IMR-90 (cell line): ENCODE measurements around the gene SCARB1. TPM values are rescaled to one million over a fixed set of nuclear protein-coding genes. Genes with fewer than 3 reads are reported as not detected.

Experiments used
- ATAC-seq: fragments of 200-7000 bp; cut with Tn5 transposase; 2 replicates; pipeline ENCODE4 v1.9.1; 2020; ENCODE audit warnings: low read depth, mild to moderate bottlenecking, moderate library complexity
- BruUV-seq: library from RNA; stranded (reverse); fragments of 400-500 nt; replicated peaks from 2 replicates; lab custom pipeline; 2021; lab: Mats Ljungman, UMichigan
- CTCF ChIA-PET: fragments of 300-600 bp; formaldehyde crosslinking; extraction: SDS; loops from one replicate; lab custom pipeline; 2021; ENCODE audit warnings: antibody characterized with exemption; lab: Yijun Ruan, JAX
- POLR2A ChIA-PET: fragments of 300-600 bp; sonication (Branson Sonifier 250); formaldehyde crosslinking; loops from one replicate; lab custom pipeline; 2022; ENCODE audit warnings: antibody characterized with exemption; ENCODE audit not compliant: unreplicated experiment; lab: Charles Lee
- DNase-seq: peaks from one replicate; pipeline ENCODE4 v3.0.0; 2013
- H2AFZ ChIP-seq: replicated peaks from 2 replicates; pipeline ENCODE3; 2013; ENCODE audit warnings: low read length, mild to moderate bottlenecking; ENCODE audit not compliant: poor library complexity
- H2AK5ac ChIP-seq: 2 replicates; pipeline ENCODE4 v1.6.1; 2013; ENCODE audit warnings: low read depth, low read length, inconsistent platforms
- H2AK9ac ChIP-seq: replicated peaks from 2 replicates; pipeline ENCODE3; 2013; ENCODE audit warnings: mild to moderate bottlenecking, low read depth, low read length, moderate library complexity; ENCODE audit not compliant: poor library complexity
- H2BK120ac ChIP-seq: 2 replicates; pipeline ENCODE4 v1.6.1; 2013; ENCODE audit warnings: low read depth, low read length, inconsistent platforms
- H2BK15ac ChIP-seq: 3 replicates; pipeline ENCODE4 v1.6.1; 2013; ENCODE audit warnings: low read depth, low read length, inconsistent platforms
- H2BK20ac ChIP-seq: 2 replicates; pipeline ENCODE4 v1.6.1; 2013; ENCODE audit warnings: low read depth, mild to moderate bottlenecking, inconsistent platforms, low read length, moderate library complexity
- H2BK5ac ChIP-seq: 2 replicates; pipeline ENCODE4 v1.6.1; 2013; ENCODE audit warnings: mild to moderate bottlenecking, low read depth, low read length, inconsistent platforms; ENCODE audit not compliant: poor library complexity, severe bottlenecking
- H3K14ac ChIP-seq: replicated peaks from 2 replicates; pipeline ENCODE4 v1.6.1; 2013; ENCODE audit warnings: low read depth, low read length, inconsistent platforms
- H3K18ac ChIP-seq: 2 replicates; pipeline ENCODE4 v1.6.1; 2013; ENCODE audit warnings: low read depth, low read length, control low read depth
- H3K23ac ChIP-seq: 2 replicates; pipeline ENCODE4 v1.6.1; 2013; ENCODE audit warnings: low read depth, low read length, inconsistent platforms
- H3K27ac ChIP-seq: 2 replicates; pipeline ENCODE4 v1.5.1; 2013; ENCODE audit warnings: mild to moderate bottlenecking, control low read depth, low read length; ENCODE audit not compliant: insufficient read depth
- H3K27me3 ChIP-seq: 2 replicates; pipeline ENCODE4 v1.6.1; 2013; ENCODE audit warnings: low read length; ENCODE audit not compliant: control insufficient read depth, insufficient read depth
- H3K36me3 ChIP-seq: 2 replicates; pipeline ENCODE4 v1.6.1; 2013; ENCODE audit warnings: low read length, mixed read lengths; ENCODE audit not compliant: control insufficient read depth, insufficient read depth
- H3K4ac ChIP-seq: 2 replicates; pipeline ENCODE4 v1.6.1; 2013; ENCODE audit warnings: low read depth, low read length, inconsistent platforms
- H3K4me1 ChIP-seq: 2 replicates; pipeline ENCODE4 v1.6.1; 2013; ENCODE audit warnings: low read length, mixed read lengths; ENCODE audit not compliant: control insufficient read depth, insufficient read depth
- H3K4me2 ChIP-seq: 2 replicates; pipeline ENCODE4 v1.6.1; 2013; ENCODE audit warnings: low read depth, mild to moderate bottlenecking, control low read depth, low read length, moderate library complexity
- H3K4me3 ChIP-seq: 2 replicates; pipeline ENCODE4 v1.5.1; 2013; ENCODE audit warnings: low read depth, mild to moderate bottlenecking, control low read depth, low read length, moderate library complexity; ENCODE audit not compliant: insufficient read depth
- H3K56ac ChIP-seq: 2 replicates; pipeline ENCODE4 v1.6.1; 2013; ENCODE audit warnings: low read length, inconsistent platforms; ENCODE audit not compliant: insufficient read depth; ENCODE audit errors: extremely low read depth
- H3K79me1 ChIP-seq, 2 experiments: 2 replicates each; pipeline ENCODE4 v1.6.1; 2013; ENCODE audit warnings: low read length in 2 of 2, inconsistent platforms in 1 of 2, low read depth in 1 of 2
- H3K9ac ChIP-seq: 2 replicates; pipeline ENCODE4 v1.6.1; 2013; ENCODE audit warnings: low read depth, low read length, control low read depth
- H3K9me1 ChIP-seq: 2 replicates; pipeline ENCODE4 v1.6.1; 2013; ENCODE audit warnings: low read length, inconsistent platforms; ENCODE audit not compliant: insufficient read depth
- H3K9me3 ChIP-seq: 2 replicates; pipeline ENCODE4 v1.6.1; 2013; ENCODE audit warnings: low read length; ENCODE audit not compliant: control insufficient read depth, insufficient read depth
- H4K20me1 ChIP-seq: 2 replicates; pipeline ENCODE4 v1.6.1; 2013; ENCODE audit warnings: low read length, inconsistent platforms; ENCODE audit not compliant: insufficient read depth
- H4K5ac ChIP-seq: 2 replicates; pipeline ENCODE4 v1.6.1; 2013; ENCODE audit warnings: mild to moderate bottlenecking, low read depth, low read length, control low read depth
- H4K8ac ChIP-seq, 2 experiments: 2 replicates each; pipeline ENCODE4 v1.6.1; 2013; ENCODE audit warnings: low read depth in 2 of 2, low read length in 2 of 2, control low read depth in 1 of 2, inconsistent platforms in 1 of 2
- H4K91ac ChIP-seq: 2 replicates; pipeline ENCODE4 v1.6.1; 2013; ENCODE audit warnings: low read depth, low read length, inconsistent platforms; ENCODE audit not compliant: insufficient read depth
- BHLHE40 ChIP-seq: fragments of 150-350 bp; IDR thresholded peaks from 2 replicates; pipeline ENCODE4 v1.6.1; 2016; ENCODE audit warnings: mild to moderate bottlenecking, low read depth, low read length
- CEBPB ChIP-seq: IDR thresholded peaks from 2 replicates; pipeline ENCODE4 v1.6.1; 2012; ENCODE audit warnings: low read depth, low read length, improper control_type of control experiment
- CHD1 ChIP-seq: IDR thresholded peaks from 2 replicates; pipeline ENCODE4 v1.6.1; 2012; ENCODE audit warnings: low read depth, low read length, improper control_type of control experiment
- CTCF ChIP-seq: conservative IDR thresholded peaks from 2 replicates; pipeline ENCODE4 v1.5.1; 2012; ENCODE audit warnings: mild to moderate bottlenecking, low read depth, low read length, improper control_type of control experiment
- ELK1 ChIP-seq: fragments of 150-350 bp; IDR thresholded peaks from 2 replicates; pipeline ENCODE4 v1.6.1; 2016; ENCODE audit warnings: low read depth, mild to moderate bottlenecking, low read length, moderate library complexity, borderline replicate concordance
- FOS ChIP-seq: fragments of 150-350 bp; IDR thresholded peaks from 2 replicates; pipeline ENCODE4 v1.6.1; 2016; ENCODE audit warnings: low read depth, low read length
- MAFK ChIP-seq: IDR thresholded peaks from 2 replicates; pipeline ENCODE4 v1.6.1; 2012; ENCODE audit warnings: low read depth, low read length, improper control_type of control experiment
- MAZ ChIP-seq: IDR thresholded peaks from 2 replicates; pipeline ENCODE4 v1.6.1; 2012; ENCODE audit warnings: low read depth, mild to moderate bottlenecking, low read length, improper control_type of control experiment, moderate library complexity, borderline replicate concordance
- MXI1 ChIP-seq: IDR thresholded peaks from 2 replicates; pipeline ENCODE4 v1.6.1; 2012; ENCODE audit warnings: low read depth, mild to moderate bottlenecking, low read length, moderate library complexity, borderline replicate concordance
- NFE2L2 ChIP-seq: fragments of 150-350 bp; IDR thresholded peaks from 2 replicates; pipeline ENCODE4 v1.6.1; 2016; ENCODE audit warnings: low read depth, mild to moderate bottlenecking, low read length
- POLR2A ChIP-seq: IDR thresholded peaks from 2 replicates; pipeline ENCODE4 v1.6.1; 2012; ENCODE audit warnings: mild to moderate bottlenecking, low read depth, low read length
- RAD21 ChIP-seq: IDR thresholded peaks from 2 replicates; pipeline ENCODE4 v1.6.1; 2012; ENCODE audit warnings: low read length, improper control_type of control experiment
- RCOR1 ChIP-seq: IDR thresholded peaks from 2 replicates; pipeline ENCODE4 v1.6.1; 2012; ENCODE audit warnings: mild to moderate bottlenecking, low read length, improper control_type of control experiment; ENCODE audit not compliant: insufficient replicate concordance
- RFX5 ChIP-seq: IDR thresholded peaks from 2 replicates; pipeline ENCODE4 v1.8.0; 2012; ENCODE audit warnings: low read depth, mild to moderate bottlenecking, low read length, moderate library complexity
- SMC3 ChIP-seq: fragments of 150-350 bp; IDR thresholded peaks from 2 replicates; pipeline ENCODE4 v1.6.1; 2016; ENCODE audit warnings: low read depth, mild to moderate bottlenecking, antibody characterized with exemption, low read length, moderate library complexity
- USF2 ChIP-seq: fragments of 150-350 bp; IDR thresholded peaks from 2 replicates; pipeline ENCODE4 v1.6.1; 2017; ENCODE audit warnings: mild to moderate bottlenecking, antibody characterized with exemption, low read length, low read depth
- WGBS, 2 experiments: methylation state at CpG; one replicate each; pipeline versions ENCODE4 v1.1.5 to v1.1.7; 2013; ENCODE audit warnings: missing lambda C conversion rate in 2 of 2; ENCODE audit not compliant: insufficient read length in 1 of 2; ENCODE audit errors: extremely low coverage in 2 of 2; 5-methylcytosine and 5-hydroxymethylcytosine counted together
- dilution Hi-C: fragments of 300-500 bp; cut with HindIII; formaldehyde crosslinking; loops from one replicate; pipeline ENCODE4 v1.14.3; 2018; ENCODE audit warnings: low sequenced_read_pairs; ENCODE audit not compliant: unreplicated experiment
- in situ Hi-C: fragments of 300-500 bp; cut with MboI; formaldehyde crosslinking; loops from 3 replicates; pipeline ENCODE4 v1.14.3; 2019; ENCODE audit warnings: low sequenced_read_pairs, inconsistent platforms, mixed read lengths
- intact Hi-C: fragments of 100-400 bp; cut with micrococcal nuclease; formaldehyde crosslinking; loops from 2 replicates; pipeline ENCODE4 v1.10.0; 2022
- polyA plus RNA-seq, 3 experiments: library from polyadenylated mRNA; depleted of rRNA; stranded (reverse); fragments of >200 nt; gene quantifications; 2 replicates each; pipeline ENCODE4 v1.2.3, GENCODE V29; 2012; ENCODE audit warnings: low replicate concordance in 1 of 3
- total RNA-seq: library from RNA; depleted of rRNA; stranded (reverse); fragments of >200 nt; gene quantifications from 2 replicates; pipeline ENCODE4 v1.2.3, GENCODE V29; 2012

Gene SCARB1
- total and polyA plus RNA-seq, 2 of the 4 experiments (the other 2 are of a cell fraction) = 3.0 to 24.8 TPM

- Histone ChIP-seq H3K36me3 (no peaks in the 10 kb centered on the region; the same call in 1 of the 2 replicates), H3K4me3 (no peak overlapping the region), H2BK5ac (no peak overlapping the region), H3K79me1 (no peaks in the 10 kb centered on the region; a peak in 1 of 4 replicates), H2AK9ac (no peak overlapping the region), H3K23ac (no peak overlapping the region), H3K14ac (no peak overlapping the region), H3K56ac (no peak overlapping the region), H3K18ac (no peak overlapping the region), H3K4ac (no peak overlapping the region), H2BK15ac (no peak overlapping the region), H3K4me1 (no peaks in the 10 kb centered on the region), H4K5ac (no peak overlapping the region), H3K4me2 (no peak overlapping the region), H2BK20ac (no peak overlapping the region), H3K9me3 (no peaks in the 10 kb centered on the region), H2AK5ac (no peak overlapping the region), H2AFZ (no peak overlapping the region), H4K91ac (no peak overlapping the region), H3K27me3 (no peaks in the 10 kb centered on the region), H2BK120ac (no peak overlapping the region), H4K20me1 (peaks cover 4% of the 10 kb centered on the region; the same call in 1 of the 2 replicates), H4K8ac (no peak overlapping the region), H3K9me1 (peaks cover 3% of the 10 kb centered on the region), H3K27ac (no peak overlapping the region), H3K9ac (no peak overlapping the region)
- ChIA-PET CTCF (interaction anchor here (0.9 kb wide), 1 partner anchor 121 kb away, joined by 3 read pairs; no protein-coding TSS in a partner anchor), POLR2A (no interaction called here)
- 100% methylated on average over 1 of the region's 5 CpGs; no CpG with 5 or more reads in 1 of the 2 experiments for WGBS, 2 experiments
- no peak for ATAC-seq
- no TSS peak for BruUV-seq
- TF ChIP-seq CTCF (no peak), BHLHE40 (no peak), MXI1 (no peak), SMC3 (no peak), ELK1 (no peak), RCOR1 (no peak), FOS (no peak), CEBPB (no peak), RFX5 (no peak), CHD1 (no peak), POLR2A (no peak), NFE2L2 (no peak), RAD21 (no peak), MAZ (no peak), USF2 (no peak), MAFK (no peak)
- no peak for DNase-seq
- dilution Hi-C loops (no loop called here), in situ Hi-C loops (no loop called here), intact Hi-C loops (no loop called here)
Observed at GRCh38 chr12:124819080-124819479, 44.6 kb downstream of the SCARB1 start.
